Measurements from ENCODE around the gene DDI1.

DDI1 gene

DNA sequence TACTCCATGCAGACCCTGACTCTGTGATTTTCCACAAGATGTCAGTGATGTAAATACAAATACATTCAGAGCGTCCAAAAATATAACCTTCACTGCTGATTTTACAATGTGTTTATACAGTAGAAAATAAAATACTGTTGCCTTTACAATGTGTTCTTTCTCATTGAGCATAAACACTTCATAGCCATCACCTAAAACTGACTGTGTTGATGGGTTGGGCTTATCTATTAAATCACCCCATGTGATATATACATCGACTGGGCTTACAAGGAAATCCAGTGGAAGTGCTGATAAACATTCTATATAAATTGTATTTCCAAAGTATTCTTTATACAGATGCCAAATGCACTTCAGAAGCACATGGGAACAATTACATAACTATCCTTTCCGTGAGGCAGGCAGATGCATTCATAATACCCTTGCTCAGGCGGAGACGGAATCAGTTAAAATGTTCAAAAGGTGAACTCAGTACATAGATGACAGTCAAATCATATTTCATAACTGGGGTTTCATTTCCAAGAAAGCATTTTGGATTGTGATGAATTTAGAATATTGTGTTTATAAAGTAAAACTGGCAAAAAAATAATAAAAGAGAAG is 27.7 kb downstream of the DDI1 start:
- Histone ChIP-seq H2AK5ac (ENCODE audit: low read length, severe bottlenecking) (no peak overlapping the region), H2BK15ac (ENCODE audit: low read depth, poor library complexity, severe bottlenecking) (no peak overlapping the region)

DNA sequence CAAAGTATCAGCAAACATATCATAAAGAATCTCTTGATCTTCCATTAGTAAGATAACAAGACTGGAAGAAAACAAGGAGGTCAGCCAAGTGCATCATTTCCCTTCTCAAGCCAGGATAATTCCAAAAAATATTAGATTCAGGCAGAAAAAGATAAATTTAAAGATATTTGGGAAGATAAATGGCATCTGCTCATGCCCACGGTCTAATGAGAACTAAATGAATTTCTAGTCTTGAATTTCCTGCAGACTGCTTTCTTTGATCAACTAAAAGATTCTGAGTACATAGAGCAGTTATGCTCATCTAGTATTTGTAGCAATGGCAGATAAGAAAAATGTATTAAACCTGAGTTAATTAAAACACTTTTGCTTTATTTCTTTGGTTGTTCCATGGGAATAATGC is 31.1 kb downstream of the DDI1 start:
- no peaks in the 10 kb centered on the region for H3K27me3 ChIP-seq (ENCODE audit: control insufficient read depth in 1 of 2, insufficient read depth in 1 of 2, low read length in 2 of 2)
- H3K79me1 ChIP-seq (replicated peaks; ENCODE audit: low read length, poor library complexity, severe bottlenecking), result no peaks in the 10 kb centered on the region

More for the DNA sequence above, 27.7 kb downstream of the DDI1 start:
- H3K9ac ChIP-seq (ENCODE audit: low read length), result no peak overlapping the region
- no peak overlapping the region for H3K27ac ChIP-seq (ENCODE audit: low read length, poor library complexity, severe bottlenecking)
- no peak overlapping the region for H3K4me2 ChIP-seq (ENCODE audit: low read length, poor library complexity, severe bottlenecking)
- H3K27me3 ChIP-seq (ENCODE audit: control insufficient read depth in 1 of 2, insufficient read depth in 1 of 2, low read length in 2 of 2), result no peaks in the 10 kb centered on the region
- no peak overlapping the region for H2BK5ac ChIP-seq (ENCODE audit: low read depth, low read length, poor library complexity, severe bottlenecking)
- H2AFZ ChIP-seq (ENCODE audit: low read depth, low read length), result no peak overlapping the region
- H3K79me1 ChIP-seq (replicated peaks; ENCODE audit: low read length, poor library complexity, severe bottlenecking), result no peaks in the 10 kb centered on the region
- no peak overlapping the region for H4K91ac ChIP-seq (ENCODE audit: low read length)
- WGBS, result 95% methylated on average over 3 of the region's 5 CpGs
- DNase-seq, result no peak
- H3K14ac ChIP-seq (ENCODE audit: low read length in 2 of 2), result no peak overlapping the region
- H2BK12ac ChIP-seq (ENCODE audit: low read length in 2 of 2), result no peak overlapping the region
- H4K8ac ChIP-seq (ENCODE audit: low read length), result no peak overlapping the region
- H3K18ac ChIP-seq (ENCODE audit: low read depth in 1 of 2, low read length in 2 of 2), result no peak overlapping the region
- no peaks in the 10 kb centered on the region for H3K9me3 ChIP-seq (ENCODE audit: control insufficient read depth, low read length)
- H3K4me3 ChIP-seq (ENCODE audit: insufficient read depth in 1 of 2, low read depth in 1 of 2, low read length in 2 of 2), result no peak overlapping the region
- no peak overlapping the region for H3K23ac ChIP-seq (ENCODE audit: low read length in 2 of 2)
- no peaks in the 10 kb centered on the region for H3K36me3 ChIP-seq (ENCODE audit: control insufficient read depth in 1 of 2, insufficient read depth in 2 of 2, low read depth in 1 of 2, low read length in 2 of 2)
- no peaks in the 10 kb centered on the region for H3K4me1 ChIP-seq (ENCODE audit: control insufficient read depth, insufficient read depth, low read depth, low read length)
- H3K4ac ChIP-seq (ENCODE audit: low read depth in 1 of 2, low read length in 2 of 2), result no peak overlapping the region
- H2BK120ac ChIP-seq (ENCODE audit: low read depth, low read length), result no peak overlapping the region

DNA sequence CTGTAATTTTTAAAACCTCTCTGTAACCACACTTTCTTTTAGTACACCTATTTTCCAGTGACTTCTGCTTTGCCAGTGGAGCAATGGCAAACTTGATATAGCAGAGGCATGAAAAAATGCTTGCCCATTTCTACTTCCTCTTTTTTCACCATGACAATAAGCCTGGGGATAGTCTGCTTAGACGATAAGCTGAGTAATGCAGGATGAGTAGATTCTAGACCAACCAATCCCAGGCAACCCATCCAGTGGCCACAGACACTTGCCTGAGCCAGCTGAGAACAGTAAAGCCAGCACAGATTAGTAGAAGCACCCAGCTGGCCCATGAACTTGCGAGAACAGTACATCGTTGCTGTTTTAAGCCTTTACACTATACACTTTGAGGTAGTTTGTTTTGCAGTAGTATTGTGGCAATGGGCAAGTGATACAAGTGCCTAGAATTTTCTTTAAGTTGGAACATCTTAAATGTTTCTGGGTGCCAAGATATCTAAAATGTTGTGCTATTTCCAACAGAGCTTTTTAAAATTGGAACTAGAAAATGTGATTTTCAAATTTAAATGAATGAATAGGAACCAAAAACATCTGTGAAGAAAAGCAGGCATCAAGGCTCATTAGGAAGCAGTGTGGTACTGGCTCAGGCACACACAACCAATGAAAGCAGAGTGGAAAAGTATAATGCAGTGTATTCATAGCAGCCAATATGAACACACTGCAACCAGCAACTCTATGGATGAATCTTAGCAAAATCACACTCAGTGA is 37.7 kb downstream of the DDI1 start:
- Histone ChIP-seq H3K4ac (ENCODE audit: low read depth in 1 of 2, low read length in 2 of 2) (no peak overlapping the region), H3K27me3 (ENCODE audit: control insufficient read depth in 1 of 2, insufficient read depth in 1 of 2, low read length in 2 of 2) (no peaks in the 10 kb centered on the region), H3K4me2 (ENCODE audit: low read length, poor library complexity, severe bottlenecking) (no peak overlapping the region), H2AFZ (ENCODE audit: low read depth, low read length) (no peak overlapping the region), H2BK12ac (ENCODE audit: low read length in 2 of 2) (no peak overlapping the region), H3K9ac (ENCODE audit: low read length) (no peak overlapping the region), H3K4me3 (ENCODE audit: insufficient read depth in 1 of 2, low read depth in 1 of 2, low read length in 2 of 2) (no peak overlapping the region), H2BK5ac (ENCODE audit: low read depth, low read length, poor library complexity, severe bottlenecking) (no peak overlapping the region), H3K9me3 (ENCODE audit: control insufficient read depth, low read length) (no peaks in the 10 kb centered on the region), H2AK5ac (ENCODE audit: low read length, severe bottlenecking) (no peak overlapping the region), H4K8ac (ENCODE audit: low read length) (peak overlapping the region; percentile 42), H3K23ac (ENCODE audit: low read length in 2 of 2) (no peak overlapping the region), H3K4me1 (ENCODE audit: control insufficient read depth, insufficient read depth, low read depth, low read length) (no peaks in the 10 kb centered on the region), H2BK15ac (ENCODE audit: low read depth, poor library complexity, severe bottlenecking) (no peak overlapping the region), H2BK120ac (ENCODE audit: low read depth, low read length) (no peak overlapping the region), H3K27ac (ENCODE audit: low read length, poor library complexity, severe bottlenecking) (no peak overlapping the region), H3K36me3 (ENCODE audit: control insufficient read depth in 1 of 2, insufficient read depth in 2 of 2, low read depth in 1 of 2, low read length in 2 of 2) (no peaks in the 10 kb centered on the region), H3K14ac (ENCODE audit: low read length in 2 of 2) (no peak overlapping the region), H4K91ac (ENCODE audit: low read length) (no peak overlapping the region), H3K79me1 (replicated peaks; ENCODE audit: low read length, poor library complexity, severe bottlenecking) (no peaks in the 10 kb centered on the region), H3K18ac (ENCODE audit: low read depth in 1 of 2, low read length in 2 of 2) (no peak overlapping the region)
- peak; percentile 16 for DNase-seq
- WGBS, result 93% methylated on average over 2 of the region's 3 CpGs

More for the DNA sequence above, 31.1 kb downstream of the DDI1 start:
- no peak overlapping the region for H2BK5ac ChIP-seq (ENCODE audit: low read depth, low read length, poor library complexity, severe bottlenecking)
- H3K4me1 ChIP-seq (ENCODE audit: control insufficient read depth, insufficient read depth, low read depth, low read length), result no peaks in the 10 kb centered on the region
- no peak overlapping the region for H3K4ac ChIP-seq (ENCODE audit: low read depth in 1 of 2, low read length in 2 of 2)
- no peak for DNase-seq
- H3K27ac ChIP-seq (ENCODE audit: low read length, poor library complexity, severe bottlenecking), result no peak overlapping the region
- no peak overlapping the region for H3K23ac ChIP-seq (ENCODE audit: low read length in 2 of 2)
- H4K91ac ChIP-seq (ENCODE audit: low read length), result no peak overlapping the region
- H2BK12ac ChIP-seq (ENCODE audit: low read length in 2 of 2), result no peak overlapping the region
- H3K4me2 ChIP-seq (ENCODE audit: low read length, poor library complexity, severe bottlenecking), result no peak overlapping the region
- no peaks in the 10 kb centered on the region for H3K36me3 ChIP-seq (ENCODE audit: control insufficient read depth in 1 of 2, insufficient read depth in 2 of 2, low read depth in 1 of 2, low read length in 2 of 2)
- H2BK15ac ChIP-seq (ENCODE audit: low read depth, poor library complexity, severe bottlenecking), result no peak overlapping the region
- no peak overlapping the region for H3K4me3 ChIP-seq (ENCODE audit: insufficient read depth in 1 of 2, low read depth in 1 of 2, low read length in 2 of 2)
- no peak overlapping the region for H4K8ac ChIP-seq (ENCODE audit: low read length)
- no peak overlapping the region for H3K9ac ChIP-seq (ENCODE audit: low read length)
- no peak overlapping the region for H2AFZ ChIP-seq (ENCODE audit: low read depth, low read length)
- 100% methylated on average over 1 of the region's 1 CpG for WGBS
- H3K18ac ChIP-seq (ENCODE audit: low read depth in 1 of 2, low read length in 2 of 2), result no peak overlapping the region
- H2BK120ac ChIP-seq (ENCODE audit: low read depth, low read length), result no peak overlapping the region
- no peaks in the 10 kb centered on the region for H3K9me3 ChIP-seq (ENCODE audit: control insufficient read depth, low read length)
- no peak overlapping the region for H2AK5ac ChIP-seq (ENCODE audit: low read length, severe bottlenecking)
- no peak overlapping the region for H3K14ac ChIP-seq (ENCODE audit: low read length in 2 of 2)

DNA sequence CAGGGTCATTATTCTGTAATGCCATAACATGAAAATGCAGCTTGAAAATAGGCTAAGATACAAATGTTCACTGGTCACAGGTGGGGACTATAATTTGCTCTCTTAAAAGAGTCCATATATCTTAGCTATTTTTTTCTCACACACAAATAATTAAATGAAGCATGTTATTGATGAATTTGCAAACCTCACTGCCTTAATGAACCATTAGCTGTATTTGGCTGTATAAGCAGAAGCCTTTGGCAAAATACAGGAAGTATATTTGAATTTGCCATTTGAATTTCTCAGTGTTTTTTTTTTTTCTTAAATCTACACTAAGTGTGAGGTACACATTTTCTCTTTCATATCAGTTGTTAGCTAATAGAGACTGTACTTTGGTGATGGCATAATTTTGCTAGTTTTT is 38.7 kb downstream of the DDI1 start:
- Histone ChIP-seq H3K9me3 (ENCODE audit: control insufficient read depth, low read length) (no peaks in the 10 kb centered on the region), H3K23ac (ENCODE audit: low read length in 2 of 2) (no peak overlapping the region), H3K27ac (ENCODE audit: low read length, poor library complexity, severe bottlenecking) (no peak overlapping the region), H3K14ac (ENCODE audit: low read length in 2 of 2) (no peak overlapping the region), H3K27me3 (ENCODE audit: control insufficient read depth in 1 of 2, insufficient read depth in 1 of 2, low read length in 2 of 2) (no peaks in the 10 kb centered on the region), H3K4me3 (ENCODE audit: insufficient read depth in 1 of 2, low read depth in 1 of 2, low read length in 2 of 2) (no peak overlapping the region), H2BK15ac (ENCODE audit: low read depth, poor library complexity, severe bottlenecking) (no peak overlapping the region), H2BK120ac (ENCODE audit: low read depth, low read length) (no peak overlapping the region), H3K4ac (ENCODE audit: low read depth in 1 of 2, low read length in 2 of 2) (no peak overlapping the region), H2AFZ (ENCODE audit: low read depth, low read length) (no peak overlapping the region), H3K9ac (ENCODE audit: low read length) (no peak overlapping the region), H4K8ac (ENCODE audit: low read length) (no peak overlapping the region), H2AK5ac (ENCODE audit: low read length, severe bottlenecking) (no peak overlapping the region), H3K4me1 (ENCODE audit: control insufficient read depth, insufficient read depth, low read depth, low read length) (no peaks in the 10 kb centered on the region), H2BK5ac (ENCODE audit: low read depth, low read length, poor library complexity, severe bottlenecking) (no peak overlapping the region), H4K91ac (ENCODE audit: low read length) (no peak overlapping the region), H3K36me3 (ENCODE audit: control insufficient read depth in 1 of 2, insufficient read depth in 2 of 2, low read depth in 1 of 2, low read length in 2 of 2) (no peaks in the 10 kb centered on the region), H3K18ac (ENCODE audit: low read depth in 1 of 2, low read length in 2 of 2) (no peak overlapping the region), H3K79me1 (replicated peaks; ENCODE audit: low read length, poor library complexity, severe bottlenecking) (no peaks in the 10 kb centered on the region), H3K4me2 (ENCODE audit: low read length, poor library complexity, severe bottlenecking) (no peak overlapping the region), H2BK12ac (ENCODE audit: low read length in 2 of 2) (no peak overlapping the region)
- no peak for DNase-seq
